ENCODE results near the gene PHACTR3. TPM values are rescaled to one million over a fixed set of nuclear protein-coding genes. Genes with fewer than 3 reads are reported as not detected.

The PHACTR3 gene
- total RNA-seq, 1 donor from 2014 or later, result 1.1 TPM

- no peak for DNase-seq (ENCODE audit: low spot score, unreplicated experiment)
- Mint-ChIP-seq H3K9me3 (ENCODE audit: low read depth) (peaks cover 25% of the 10 kb centered on the region), H3K36me3 (ENCODE audit: insufficient read depth) (peaks cover 2% of the 10 kb centered on the region), H3K27ac (no peak overlapping the region), H3K4me3 (ENCODE audit: low read depth) (no peak overlapping the region), H3K27me3 (peaks cover 3% of the 10 kb centered on the region), H3K4me1 (ENCODE audit: low read depth) (no peaks in the 10 kb centered on the region)
- no peak for TF ChIP-seq CTCF (IDR thresholded peaks at IDR 0.05; ENCODE audit: unreplicated experiment)
These were observed 40.9 kb downstream of the PHACTR3 start for GRCh38 chr20:59645271-59645670.

- no peak overlapping the region for H3K27ac Mint-ChIP-seq
- H3K9me3 Mint-ChIP-seq (ENCODE audit: low read depth), result peaks cover 30% of the 10 kb centered on the region
These were observed 41.4 kb downstream of the PHACTR3 start for GRCh38 chr20:59645761-59646171.

GRCh38 chr20:59646487-59646886, 42.1 kb downstream of the PHACTR3 start:
- Mint-ChIP-seq H3K36me3 (ENCODE audit: insufficient read depth) (peaks cover 5% of the 10 kb centered on the region), H3K27ac (no peak overlapping the region), H3K4me3 (ENCODE audit: low read depth) (no peak overlapping the region), H3K4me1 (ENCODE audit: low read depth) (no peaks in the 10 kb centered on the region), H3K9me3 (ENCODE audit: low read depth) (peaks cover 31% of the 10 kb centered on the region), H3K27me3 (no peaks in the 10 kb centered on the region)
- no peak for TF ChIP-seq CTCF (IDR thresholded peaks at IDR 0.05; ENCODE audit: unreplicated experiment)
- no peak for DNase-seq (ENCODE audit: low spot score, unreplicated experiment)

More at GRCh38 chr20:59645761-59646171, 41.4 kb downstream of the PHACTR3 start:
- H3K4me3 Mint-ChIP-seq (ENCODE audit: low read depth), result no peak overlapping the region
- no peak for DNase-seq (ENCODE audit: low spot score, unreplicated experiment)
- H3K27me3 Mint-ChIP-seq, result peaks cover 3% of the 10 kb centered on the region
- TF ChIP-seq CTCF (IDR thresholded peaks at IDR 0.05; ENCODE audit: unreplicated experiment), result no peak
- peaks cover 5% of the 10 kb centered on the region for H3K36me3 Mint-ChIP-seq (ENCODE audit: insufficient read depth)
- H3K4me1 Mint-ChIP-seq (ENCODE audit: low read depth), result no peaks in the 10 kb centered on the region

GRCh38 chr20:59647271-59647670, 42.9 kb downstream of the PHACTR3 start:
- Mint-ChIP-seq H3K36me3 (ENCODE audit: insufficient read depth) (peaks cover 5% of the 10 kb centered on the region), H3K4me1 (ENCODE audit: low read depth) (no peaks in the 10 kb centered on the region), H3K27me3 (no peaks in the 10 kb centered on the region), H3K9me3 (ENCODE audit: low read depth) (peaks cover 34% of the 10 kb centered on the region), H3K4me3 (ENCODE audit: low read depth) (no peak overlapping the region), H3K27ac (no peak overlapping the region)
- no peak for DNase-seq (ENCODE audit: low spot score, unreplicated experiment)
- TF ChIP-seq CTCF (IDR thresholded peaks at IDR 0.05; ENCODE audit: unreplicated experiment), result no peak

GRCh38 chr20:59648466-59649070, 44.2 kb downstream of the PHACTR3 start:
- H3K36me3 Mint-ChIP-seq (ENCODE audit: insufficient read depth), result peaks cover 5% of the 10 kb centered on the region
- no peaks in the 10 kb centered on the region for H3K27me3 Mint-ChIP-seq
- H3K4me3 Mint-ChIP-seq (ENCODE audit: low read depth), result no peak overlapping the region
- peaks cover 38% of the 10 kb centered on the region for H3K9me3 Mint-ChIP-seq (ENCODE audit: low read depth)
- no peaks in the 10 kb centered on the region for H3K4me1 Mint-ChIP-seq (ENCODE audit: low read depth)
- no peak overlapping the region for H3K27ac Mint-ChIP-seq
- no peak for DNase-seq (ENCODE audit: low spot score, unreplicated experiment)
- TF ChIP-seq CTCF (IDR thresholded peaks at IDR 0.05; ENCODE audit: unreplicated experiment), result no peak

Measured in progenitor cell of endocrine pancreas (in vitro differentiated cells).